Neutrophil (primary cell): ENCODE results near the gene JAKMIP1.

ENCODE experiments used
- H3K27ac ChIP-seq: fragments of 200-600 bp; sonication (generic); 2 replicates; pipeline ENCODE4 v1.5.1; 2016; ENCODE audit warnings: mild to moderate bottlenecking, moderate library complexity
- H3K27me3 ChIP-seq: fragments of 200-600 bp; sonication (generic); 2 replicates; pipeline ENCODE4 v1.6.0; 2016; ENCODE audit warnings: mild to moderate bottlenecking
- H3K36me3 ChIP-seq: fragments of 200-600 bp; sonication (generic); 2 replicates; pipeline ENCODE4 v1.5.1; 2017
- H3K4me1 ChIP-seq, 2 experiments: fragments of 200-600 bp in 1 of 2; sonication (generic) in 1 of 2; 1 replicate in 1 of 2; 2 replicates in 1 of 2; pipeline versions ENCODE4 v1.5.1 to v1.6.1; 2013 to 2016; ENCODE audit warnings: low read depth in 1 of 2, low read length in 1 of 2, mild to moderate bottlenecking in 1 of 2, moderate library complexity in 1 of 2; ENCODE audit not compliant: control insufficient read depth in 1 of 2, insufficient read depth in 1 of 2
- H3K4me3 ChIP-seq, 2 experiments: fragments of 200-600 bp in 1 of 2; sonication (generic) in 1 of 2; 1 replicate in 1 of 2; 2 replicates in 1 of 2; pipeline ENCODE4 v1.5.1; 2013 to 2016; ENCODE audit warnings: low read depth in 1 of 2, low read length in 1 of 2, mild to moderate bottlenecking in 1 of 2, moderate library complexity in 1 of 2
- H3K9me3 ChIP-seq: fragments of 200-600 bp; sonication (generic); 2 replicates; pipeline ENCODE4 v1.5.1; 2016
- TF ChIP-seq, protein P1 (sequence below): fragments of 200-600 bp; sonication (generic); IDR thresholded peaks from 2 replicates; pipeline ENCODE4 v1.5.1; 2016; ENCODE audit warnings: antibody characterized with exemption

The JAKMIP1 gene

DNA sequence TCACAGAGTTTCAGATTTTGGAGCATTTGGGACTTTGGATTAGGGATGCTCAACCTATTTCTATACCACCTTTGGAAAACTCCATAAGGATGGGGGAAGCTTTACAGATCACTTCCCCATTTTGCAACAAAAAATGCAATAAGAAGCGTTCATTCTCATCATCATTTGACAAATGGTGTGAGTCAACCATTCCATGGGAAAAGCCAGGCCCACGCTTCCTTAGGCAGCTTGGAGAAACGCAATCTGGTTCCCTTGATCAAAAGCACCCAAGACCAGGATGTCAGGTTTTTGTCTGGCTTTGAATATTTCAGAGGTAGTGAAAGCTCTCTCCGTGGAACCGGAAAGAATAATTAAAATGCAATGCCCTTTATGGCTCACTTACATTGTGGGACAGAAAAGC is 102.8 kb downstream of the JAKMIP1 start:
- no peaks in the 10 kb centered on the region for H3K4me1 ChIP-seq
- TF ChIP-seq, protein P1, sequence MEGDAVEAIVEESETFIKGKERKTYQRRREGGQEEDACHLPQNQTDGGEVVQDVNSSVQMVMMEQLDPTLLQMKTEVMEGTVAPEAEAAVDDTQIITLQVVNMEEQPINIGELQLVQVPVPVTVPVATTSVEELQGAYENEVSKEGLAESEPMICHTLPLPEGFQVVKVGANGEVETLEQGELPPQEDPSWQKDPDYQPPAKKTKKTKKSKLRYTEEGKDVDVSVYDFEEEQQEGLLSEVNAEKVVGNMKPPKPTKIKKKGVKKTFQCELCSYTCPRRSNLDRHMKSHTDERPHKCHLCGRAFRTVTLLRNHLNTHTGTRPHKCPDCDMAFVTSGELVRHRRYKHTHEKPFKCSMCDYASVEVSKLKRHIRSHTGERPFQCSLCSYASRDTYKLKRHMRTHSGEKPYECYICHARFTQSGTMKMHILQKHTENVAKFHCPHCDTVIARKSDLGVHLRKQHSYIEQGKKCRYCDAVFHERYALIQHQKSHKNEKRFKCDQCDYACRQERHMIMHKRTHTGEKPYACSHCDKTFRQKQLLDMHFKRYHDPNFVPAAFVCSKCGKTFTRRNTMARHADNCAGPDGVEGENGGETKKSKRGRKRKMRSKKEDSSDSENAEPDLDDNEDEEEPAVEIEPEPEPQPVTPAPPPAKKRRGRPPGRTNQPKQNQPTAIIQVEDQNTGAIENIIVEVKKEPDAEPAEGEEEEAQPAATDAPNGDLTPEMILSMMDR = no peak
- H3K36me3 ChIP-seq = no peaks in the 10 kb centered on the region
- peaks cover under 1% of the 10 kb centered on the region for H3K27me3 ChIP-seq
- H3K4me3 ChIP-seq = no peak overlapping the region
- no peaks in the 10 kb centered on the region for H3K9me3 ChIP-seq
- H3K27ac ChIP-seq = no peak overlapping the region

DNA sequence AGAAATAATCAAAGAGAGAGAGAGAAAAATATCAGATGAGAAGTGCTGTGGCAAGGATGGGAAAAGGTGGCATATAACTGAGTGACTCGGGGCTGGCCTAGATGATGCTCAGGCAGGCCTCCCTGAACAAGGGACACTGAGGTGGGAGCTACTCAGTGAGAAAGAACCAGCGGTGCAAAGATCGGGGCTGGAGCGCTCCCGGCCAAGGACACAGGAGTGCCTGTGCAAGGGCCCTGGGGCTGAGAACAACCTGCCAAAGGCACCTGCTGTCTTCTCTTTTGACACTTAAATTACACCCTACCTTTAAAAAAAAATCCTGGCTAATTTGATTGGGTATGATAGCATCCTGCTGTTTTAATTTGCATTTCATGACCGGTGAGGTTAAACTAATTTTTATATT is 104.5 kb downstream of the JAKMIP1 start:
- peaks cover 7% of the 10 kb centered on the region for H3K27me3 ChIP-seq
- TF ChIP-seq, protein P1 = no peak

GRCh38 chr4:6095023-6095752 is 105.2 kb downstream of the JAKMIP1 start:
- Histone ChIP-seq H3K36me3 (no peaks in the 10 kb centered on the region), H3K27ac (no peak overlapping the region), H3K4me1 (no peaks in the 10 kb centered on the region), H3K9me3 (no peaks in the 10 kb centered on the region), H3K4me3 (no peak overlapping the region), H3K27me3 (peaks cover 7% of the 10 kb centered on the region)
- TF ChIP-seq, protein P1 = no peak

More for the DNA sequence above, 104.5 kb downstream of the JAKMIP1 start:
- Histone ChIP-seq H3K27ac (no peak overlapping the region), H3K36me3 (no peaks in the 10 kb centered on the region), H3K4me1 (no peaks in the 10 kb centered on the region), H3K4me3 (no peak overlapping the region), H3K9me3 (no peaks in the 10 kb centered on the region)

DNA sequence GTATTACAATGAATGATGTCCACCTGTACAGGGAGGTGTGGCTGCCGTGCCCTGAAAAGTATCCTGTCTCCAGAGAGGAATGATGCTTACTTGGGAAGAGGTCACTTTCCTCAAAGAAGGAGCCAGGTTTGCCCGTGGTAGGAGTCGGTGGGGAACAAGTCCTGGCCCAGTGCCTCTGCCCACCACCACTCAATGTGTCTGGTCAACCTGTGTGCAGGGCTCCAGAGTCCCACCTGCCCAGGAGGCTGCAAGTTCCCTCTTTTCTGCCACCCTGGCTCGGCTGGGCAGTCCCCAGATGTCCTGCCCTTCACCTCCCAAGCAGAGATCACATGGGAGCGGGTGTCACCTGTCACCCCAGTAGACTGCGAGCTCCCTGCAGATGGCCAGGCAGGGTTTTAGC is 106.7 kb downstream of the JAKMIP1 start:
- Histone ChIP-seq H3K9me3 (no peaks in the 10 kb centered on the region), H3K27me3 (peaks cover 7% of the 10 kb centered on the region), H3K4me1 (no peaks in the 10 kb centered on the region), H3K27ac (no peak overlapping the region), H3K36me3 (no peaks in the 10 kb centered on the region), H3K4me3 (no peak overlapping the region)
- TF ChIP-seq, protein P1 = no peak

DNA sequence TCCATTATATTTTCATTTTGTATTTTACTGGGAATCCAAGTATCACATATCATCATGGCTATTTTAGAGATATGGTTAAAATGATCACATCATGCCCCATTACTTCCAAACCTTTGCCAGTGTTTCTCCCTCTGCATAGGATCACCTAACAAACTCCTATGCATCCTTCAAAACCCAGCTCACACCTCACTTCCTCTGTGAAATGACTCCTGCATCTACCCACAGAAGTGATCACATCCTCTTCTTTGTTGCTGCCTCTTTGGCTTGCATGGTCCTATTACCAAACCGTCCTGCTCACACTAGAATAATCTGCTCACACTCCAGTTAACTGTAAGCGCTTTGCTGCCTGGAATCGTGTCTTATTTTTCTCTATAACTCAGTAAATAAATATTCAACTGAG is 107.4 kb downstream of the JAKMIP1 start:
- no peaks in the 10 kb centered on the region for H3K9me3 ChIP-seq
- TF ChIP-seq, protein P1 = no peak
- no peak overlapping the region for H3K4me3 ChIP-seq
- no peaks in the 10 kb centered on the region for H3K36me3 ChIP-seq
- H3K27me3 ChIP-seq = peaks cover 7% of the 10 kb centered on the region
- H3K4me1 ChIP-seq = no peaks in the 10 kb centered on the region
- H3K27ac ChIP-seq = no peak overlapping the region
